Osteoblast (primary cell): ENCODE data around the gene LENG9. TPM values are rescaled to one million over a fixed set of nuclear protein-coding genes. Genes with fewer than 3 reads are reported as not detected.
A peak's percentile ranks its signal among the peaks of the same experiment; 100 is the strongest.

Experiments used
- DNase-seq: peaks from one replicate; pipeline ENCODE4 v3.0.0; 2011; ENCODE audit warnings: low spot score, mixed read lengths; ENCODE audit not compliant: insufficient read length; ENCODE audit errors: missing footprints
- H2AFZ ChIP-seq: 2 replicates; pipeline ENCODE4 v1.6.0; 2011; ENCODE audit warnings: mild to moderate bottlenecking, low read length
- H3K27ac ChIP-seq: 2 replicates; pipeline ENCODE4 v1.5.1; 2011; ENCODE audit warnings: mild to moderate bottlenecking, low read depth, low read length, moderate library complexity
- H3K27me3 ChIP-seq: 2 replicates; pipeline ENCODE4 v1.6.0; 2012; ENCODE audit warnings: mild to moderate bottlenecking, control low read depth, inconsistent platforms, low read length, moderate library complexity; ENCODE audit not compliant: insufficient read depth
- H3K36me3 ChIP-seq: 2 replicates; pipeline ENCODE4 v1.5.1; 2011; ENCODE audit warnings: mild to moderate bottlenecking, low read length, control low read depth, moderate library complexity; ENCODE audit not compliant: insufficient read depth
- H3K4me1 ChIP-seq: 2 replicates; pipeline ENCODE4 v1.5.1; 2011; ENCODE audit warnings: mild to moderate bottlenecking, low read length, control low read depth, moderate library complexity; ENCODE audit not compliant: insufficient read depth
- H3K4me2 ChIP-seq: 2 replicates; pipeline ENCODE4 v1.6.0; 2011; ENCODE audit warnings: mild to moderate bottlenecking, low read length; ENCODE audit not compliant: insufficient read depth
- H3K4me3 ChIP-seq: fragments of 200-600 bp; sonication (generic); 3 replicates; pipeline ENCODE4 v1.5.1; 2012; ENCODE audit warnings: mild to moderate bottlenecking, low read length, inconsistent platforms; ENCODE audit not compliant: insufficient read depth
- H3K79me2 ChIP-seq: 2 replicates; pipeline ENCODE4 v1.6.0; 2012; ENCODE audit warnings: mild to moderate bottlenecking, low read length, control low read depth, inconsistent platforms; ENCODE audit not compliant: insufficient read depth
- H3K9me3 ChIP-seq: 2 replicates; pipeline ENCODE4 v1.5.1; 2011; ENCODE audit warnings: low read depth, low read length, control low read depth
- H4K20me1 ChIP-seq: 2 replicates; pipeline ENCODE4 v1.6.0; 2012; ENCODE audit warnings: mild to moderate bottlenecking, low read length, control low read depth; ENCODE audit not compliant: insufficient read depth
- CTCF ChIP-seq: IDR thresholded peaks from 2 replicates; pipeline ENCODE4 v1.5.1; 2011; ENCODE audit warnings: mild to moderate bottlenecking, low read depth, low read length, moderate library complexity; ENCODE audit errors: extremely low read depth
- total RNA-seq: library from RNA; depleted of rRNA; stranded (reverse); fragments of >200 nt; gene quantifications from 2 replicates; pipeline ENCODE4 v1.2.3, GENCODE V29; 2012

LENG9 gene
- total RNA-seq, 1 donor: 21.4 TPM

- peak; percentile 83 for DNase-seq
- Histone ChIP-seq H3K79me2 (peaks cover 61% of the 10 kb centered on the region), H3K4me3 (no peak overlapping the region), H3K4me1 (peaks cover 23% of the 10 kb centered on the region), H3K9me3 (no peaks in the 10 kb centered on the region), H3K4me2 (no peak overlapping the region), H4K20me1 (peaks cover 46% of the 10 kb centered on the region), H3K36me3 (peaks cover 61% of the 10 kb centered on the region), H2AFZ (no peak overlapping the region), H3K27ac (no peak overlapping the region), H3K27me3 (no peaks in the 10 kb centered on the region)
- no peak for TF ChIP-seq CTCF
Measured at GRCh38 chr19:54460230-54461005, 3.2 kb downstream of the LENG9 start.

GRCh38 chr19:54459282-54460229 is 4.0 kb downstream of the LENG9 start:
- Histone ChIP-seq H3K4me1 (peaks cover 20% of the 10 kb centered on the region), H4K20me1 (peaks cover 54% of the 10 kb centered on the region), H3K4me2 (no peak overlapping the region), H3K27ac (no peak overlapping the region), H3K4me3 (no peak overlapping the region), H2AFZ (no peak overlapping the region), H3K79me2 (peaks cover 70% of the 10 kb centered on the region), H3K27me3 (no peaks in the 10 kb centered on the region), H3K9me3 (no peaks in the 10 kb centered on the region), H3K36me3 (peaks cover 70% of the 10 kb centered on the region)
- DNase-seq: peak; percentile 76
- no peak for TF ChIP-seq CTCF

GRCh38 chr19:54458648-54459281 is 4.8 kb downstream of the LENG9 start:
- DNase-seq: peak; percentile 83
- Histone ChIP-seq H3K36me3 (peaks cover 78% of the 10 kb centered on the region), H2AFZ (no peak overlapping the region), H3K4me3 (no peak overlapping the region), H3K79me2 (peaks cover 78% of the 10 kb centered on the region), H3K4me1 (peaks cover 13% of the 10 kb centered on the region), H3K27ac (no peak overlapping the region), H3K27me3 (no peaks in the 10 kb centered on the region), H4K20me1 (peaks cover 62% of the 10 kb centered on the region), H3K9me3 (no peaks in the 10 kb centered on the region), H3K4me2 (no peak overlapping the region)
- no peak for TF ChIP-seq CTCF
